Panc1 (cell line): ENCODE data around the gene KLHL4. TPM values are rescaled to one million over a fixed set of nuclear protein-coding genes. Genes with fewer than 3 reads are reported as not detected.

Source experiments
- ATAC-seq: fragments of 200-7000 bp; cut with Tn5 transposase; 2 replicates; pipeline ENCODE4 v1.9.1; 2020; ENCODE audit warnings: mild to moderate bottlenecking, moderate library complexity
- Bru-seq: library from RNA; stranded (reverse); fragments of 400-500 nt; gene quantifications from one replicate; lab custom pipeline; 2021; lab: Mats Ljungman, UMichigan
- BruChase-seq, 2 experiments: library from RNA; stranded (reverse); fragments of 400-500 nt; gene quantifications; one replicate each; lab custom pipeline; 2021; lab: Mats Ljungman, UMichigan
- BruUV-seq: library from RNA; stranded (reverse); fragments of 400-500 nt; replicated peaks from 2 replicates; lab custom pipeline; 2021; lab: Mats Ljungman, UMichigan
- CTCF ChIA-PET: fragments of 300-600 bp; sonication (Branson Sonifier 250); formaldehyde crosslinking; loops from one replicate; lab custom pipeline; 2022; ENCODE audit warnings: antibody characterized with exemption; lab: Charles Lee
- POLR2A ChIA-PET: fragments of 300-600 bp; sonication (Branson Sonifier 250); formaldehyde crosslinking; loops from one replicate; lab custom pipeline; 2022; ENCODE audit warnings: antibody characterized with exemption; lab: Charles Lee
- DNase-seq: peaks from one replicate; pipeline ENCODE4 v3.0.0-alpha.2; 2010; ENCODE audit warnings: low read depth, low spot score
- H3K27ac ChIP-seq: 2 replicates; pipeline ENCODE4 v1.5.1; 2011; ENCODE audit warnings: mild to moderate bottlenecking, low read length, inconsistent platforms
- H3K27me3 ChIP-seq: fragments of 200-500 bp; sonication (Bioruptor generic); 2 replicates; pipeline ENCODE4 v1.6.0; 2014; ENCODE audit warnings: low read length, inconsistent platforms; ENCODE audit not compliant: control insufficient read depth, insufficient read depth
- H3K36me3 ChIP-seq: fragments of 200-500 bp; sonication (Bioruptor generic); 2 replicates; pipeline ENCODE4 v1.5.1; 2014; ENCODE audit warnings: inconsistent platforms, mild to moderate bottlenecking, low read length, moderate library complexity; ENCODE audit not compliant: control insufficient read depth, insufficient read depth
- H3K4me1 ChIP-seq: 2 replicates; pipeline ENCODE4 v1.5.1; 2011; ENCODE audit warnings: inconsistent platforms, mild to moderate bottlenecking, low read length, moderate library complexity; ENCODE audit not compliant: control insufficient read depth, insufficient read depth
- H3K4me3 ChIP-seq, 2 experiments: 2 replicates each; pipeline ENCODE4 v1.5.1; 2011 to 2012; ENCODE audit warnings: low read depth in 2 of 2, low read length in 2 of 2, mild to moderate bottlenecking in 2 of 2, inconsistent platforms in 1 of 2, moderate library complexity in 1 of 2
- H3K9me3 ChIP-seq: fragments of 200-500 bp; sonication (Bioruptor generic); 2 replicates; pipeline ENCODE4 v1.5.1; 2014; ENCODE audit warnings: low read depth, mild to moderate bottlenecking, inconsistent platforms, low read length, moderate library complexity; ENCODE audit not compliant: control insufficient read depth, insufficient read depth
- POLR2AphosphoS5 ChIP-seq: IDR thresholded peaks from 2 replicates; pipeline ENCODE4 v1.6.1; 2012; ENCODE audit warnings: mild to moderate bottlenecking, low read depth, low read length, moderate library complexity
- SIN3A ChIP-seq: IDR thresholded peaks from 2 replicates; pipeline ENCODE4 v1.6.1; 2012; ENCODE audit warnings: low read depth, mild to moderate bottlenecking, low read length, moderate library complexity, borderline replicate concordance; ENCODE audit not compliant: insufficient read depth
- TCF7L2 ChIP-seq: IDR thresholded peaks from 2 replicates; pipeline ENCODE4 v1.6.1; 2011; ENCODE audit warnings: mild to moderate bottlenecking, low read depth, low read length, inconsistent platforms
- in situ Hi-C: cut with HindIII; loops from 2 replicates; pipeline ENCODE4 v1.10.0; 2016; ENCODE audit warnings: low sequenced_read_pairs, low pct_unique_long_range_greater_than_20kb
- intact Hi-C: fragments of 100-400 bp; cut with micrococcal nuclease; formaldehyde crosslinking; loops from one replicate; pipeline ENCODE4 v1.10.0; 2022; ENCODE audit not compliant: unreplicated experiment
- long read RNA-seq: library from polyadenylated mRNA; unstranded; transcript quantifications from one replicate; pipeline ENCODE4 v2.0.0, GENCODE V29; 2021; ENCODE audit not compliant: unreplicated experiment
- polyA plus RNA-seq: library from polyadenylated mRNA; unstranded; fragments of >200 nt; gene quantifications from one replicate; pipeline ENCODE4 v1.2.1, GENCODE V29; 2012; ENCODE audit warnings: missing spikeins; ENCODE audit not compliant: insufficient read length
- total RNA-seq: library from RNA; stranded (reverse); gene quantifications from one replicate; pipeline ENCODE4 v1.2.1, GENCODE V29; 2021; ENCODE audit not compliant: unreplicated experiment
- TF ChIP-seq, protein P1 (sequence below), 2 experiments: IDR thresholded peaks; 2 replicates each; pipeline ENCODE4 v1.6.1; 2011 to 2012; ENCODE audit warnings: low read depth in 2 of 2, control low read depth in 1 of 2, low read length in 1 of 2, mild to moderate bottlenecking in 1 of 2, moderate library complexity in 1 of 2; ENCODE audit not compliant: insufficient read depth in 1 of 2
- TF ChIP-seq, protein P2 (sequence below): fragments of 450-650 bp; IDR thresholded peaks from 2 replicates; pipeline ENCODE4 v1.5.1; 2017; ENCODE audit warnings: mild to moderate bottlenecking

Gene KLHL4, protein sequence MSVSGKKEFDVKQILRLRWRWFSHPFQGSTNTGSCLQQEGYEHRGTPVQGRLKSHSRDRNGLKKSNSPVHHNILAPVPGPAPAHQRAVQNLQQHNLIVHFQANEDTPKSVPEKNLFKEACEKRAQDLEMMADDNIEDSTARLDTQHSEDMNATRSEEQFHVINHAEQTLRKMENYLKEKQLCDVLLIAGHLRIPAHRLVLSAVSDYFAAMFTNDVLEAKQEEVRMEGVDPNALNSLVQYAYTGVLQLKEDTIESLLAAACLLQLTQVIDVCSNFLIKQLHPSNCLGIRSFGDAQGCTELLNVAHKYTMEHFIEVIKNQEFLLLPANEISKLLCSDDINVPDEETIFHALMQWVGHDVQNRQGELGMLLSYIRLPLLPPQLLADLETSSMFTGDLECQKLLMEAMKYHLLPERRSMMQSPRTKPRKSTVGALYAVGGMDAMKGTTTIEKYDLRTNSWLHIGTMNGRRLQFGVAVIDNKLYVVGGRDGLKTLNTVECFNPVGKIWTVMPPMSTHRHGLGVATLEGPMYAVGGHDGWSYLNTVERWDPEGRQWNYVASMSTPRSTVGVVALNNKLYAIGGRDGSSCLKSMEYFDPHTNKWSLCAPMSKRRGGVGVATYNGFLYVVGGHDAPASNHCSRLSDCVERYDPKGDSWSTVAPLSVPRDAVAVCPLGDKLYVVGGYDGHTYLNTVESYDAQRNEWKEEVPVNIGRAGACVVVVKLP
- 27.6 TPM for total RNA-seq
- polyA plus RNA-seq: 10.6 TPM
- Bru-seq, nascent RNA: percentile 75 among the genes with signal in this experiment
- percentile 57 among the genes with signal in this experiment for BruChase-seq, experiment 1, labeled RNA remaining after a 2-hour chase
- BruChase-seq, experiment 2, labeled RNA remaining after a 6-hour chase: percentile 66 among the genes with signal in this experiment
- long read RNA-seq, full-length matches to known transcripts: 88 of 99 reads
- long read RNA-seq, partial matches to known transcripts: 6 of 99 reads
- long read RNA-seq, other reads (novel, unspliced or antisense): 5 of 99 reads

DNA sequence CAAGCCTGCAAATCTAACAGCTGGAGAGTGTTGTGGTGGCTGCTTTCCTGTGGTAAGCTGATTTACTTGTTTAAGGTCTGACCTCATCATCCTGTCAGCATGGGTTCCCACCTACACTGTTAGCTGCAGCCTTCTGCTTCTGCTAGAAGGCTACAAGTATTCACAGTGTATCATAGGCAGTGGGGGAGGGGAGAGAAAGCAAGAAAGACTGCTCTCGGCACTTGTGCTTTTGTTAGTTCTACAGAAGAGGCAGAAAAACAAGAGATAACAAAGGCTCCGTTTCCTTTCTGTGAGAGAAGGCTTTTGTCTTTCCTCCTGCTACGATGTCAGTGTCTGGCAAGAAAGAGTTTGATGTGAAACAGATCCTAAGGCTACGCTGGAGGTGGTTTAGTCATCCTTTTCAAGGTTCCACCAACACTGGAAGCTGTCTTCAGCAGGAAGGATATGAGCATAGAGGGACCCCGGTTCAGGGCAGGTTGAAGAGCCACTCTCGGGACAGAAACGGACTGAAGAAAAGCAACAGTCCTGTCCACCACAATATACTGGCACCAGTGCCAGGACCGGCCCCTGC is at the start of gene KLHL4:
Gene KLHL4, plus strand, starts transcription at position 232 of the 571 bp plus-strand sequence. Its CDS starts 92 bp downstream, at position 324.
- ATAC-seq: peak; percentile 97
- intact Hi-C loops: loop anchor here (5.0 kb wide), 2 partner anchors 145 to 175 kb away; no protein-coding TSS in a partner anchor
- Histone ChIP-seq H3K4me3 (peak within 1 kb of the TSS; percentile 59 to 94), H3K27me3 (no peaks in the 10 kb centered on the region), H3K9me3 (no peaks in the 10 kb centered on the region), H3K27ac (peak within 1 kb of the TSS; percentile 91), H3K36me3 (no peaks in the 10 kb centered on the region), H3K4me1 (peaks cover 20% of the 10 kb centered on the region)
- BruUV-seq: TSS peak; percentile 86
- ChIA-PET CTCF (no interaction called here), POLR2A (no interaction called here)
- no peak for DNase-seq
- TF ChIP-seq SIN3A (0 out of 2 replicates have a peak, but pooled peaks have one; percentile 51), TCF7L2 (peak; percentile 64), POLR2AphosphoS5 (peak; percentile 56; the same call in 1 of the 2 replicates)
- TF ChIP-seq, protein P1, sequence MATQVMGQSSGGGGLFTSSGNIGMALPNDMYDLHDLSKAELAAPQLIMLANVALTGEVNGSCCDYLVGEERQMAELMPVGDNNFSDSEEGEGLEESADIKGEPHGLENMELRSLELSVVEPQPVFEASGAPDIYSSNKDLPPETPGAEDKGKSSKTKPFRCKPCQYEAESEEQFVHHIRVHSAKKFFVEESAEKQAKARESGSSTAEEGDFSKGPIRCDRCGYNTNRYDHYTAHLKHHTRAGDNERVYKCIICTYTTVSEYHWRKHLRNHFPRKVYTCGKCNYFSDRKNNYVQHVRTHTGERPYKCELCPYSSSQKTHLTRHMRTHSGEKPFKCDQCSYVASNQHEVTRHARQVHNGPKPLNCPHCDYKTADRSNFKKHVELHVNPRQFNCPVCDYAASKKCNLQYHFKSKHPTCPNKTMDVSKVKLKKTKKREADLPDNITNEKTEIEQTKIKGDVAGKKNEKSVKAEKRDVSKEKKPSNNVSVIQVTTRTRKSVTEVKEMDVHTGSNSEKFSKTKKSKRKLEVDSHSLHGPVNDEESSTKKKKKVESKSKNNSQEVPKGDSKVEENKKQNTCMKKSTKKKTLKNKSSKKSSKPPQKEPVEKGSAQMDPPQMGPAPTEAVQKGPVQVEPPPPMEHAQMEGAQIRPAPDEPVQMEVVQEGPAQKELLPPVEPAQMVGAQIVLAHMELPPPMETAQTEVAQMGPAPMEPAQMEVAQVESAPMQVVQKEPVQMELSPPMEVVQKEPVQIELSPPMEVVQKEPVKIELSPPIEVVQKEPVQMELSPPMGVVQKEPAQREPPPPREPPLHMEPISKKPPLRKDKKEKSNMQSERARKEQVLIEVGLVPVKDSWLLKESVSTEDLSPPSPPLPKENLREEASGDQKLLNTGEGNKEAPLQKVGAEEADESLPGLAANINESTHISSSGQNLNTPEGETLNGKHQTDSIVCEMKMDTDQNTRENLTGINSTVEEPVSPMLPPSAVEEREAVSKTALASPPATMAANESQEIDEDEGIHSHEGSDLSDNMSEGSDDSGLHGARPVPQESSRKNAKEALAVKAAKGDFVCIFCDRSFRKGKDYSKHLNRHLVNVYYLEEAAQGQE (IDR thresholded peaks at IDR 0.05; ENCODE audit: insufficient read depth in 1 of 2, low read depth in 2 of 2, low read length in 1 of 2): no peak
- in situ Hi-C loops: no loop called here

DNA sequence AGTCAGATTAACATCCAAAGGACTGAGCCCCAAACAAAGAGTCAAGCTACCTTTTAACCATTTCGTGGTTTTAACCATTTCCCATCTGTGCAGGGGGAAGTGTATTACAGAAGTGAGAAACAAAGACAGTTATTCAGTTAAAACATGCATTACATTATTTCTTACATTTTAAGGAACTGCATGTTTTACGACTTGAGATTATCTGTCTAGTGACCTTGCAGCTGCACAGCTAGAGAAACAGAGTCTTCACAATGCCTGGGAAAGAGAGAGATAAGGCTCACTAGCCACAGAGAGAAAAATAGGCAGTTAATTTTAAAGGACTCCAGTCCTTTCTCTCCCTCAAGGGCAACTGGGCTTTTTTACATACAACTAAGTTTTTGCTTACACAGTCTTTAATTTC is 48.7 kb upstream of the KLHL4 start:
- TF ChIP-seq, protein P2, sequence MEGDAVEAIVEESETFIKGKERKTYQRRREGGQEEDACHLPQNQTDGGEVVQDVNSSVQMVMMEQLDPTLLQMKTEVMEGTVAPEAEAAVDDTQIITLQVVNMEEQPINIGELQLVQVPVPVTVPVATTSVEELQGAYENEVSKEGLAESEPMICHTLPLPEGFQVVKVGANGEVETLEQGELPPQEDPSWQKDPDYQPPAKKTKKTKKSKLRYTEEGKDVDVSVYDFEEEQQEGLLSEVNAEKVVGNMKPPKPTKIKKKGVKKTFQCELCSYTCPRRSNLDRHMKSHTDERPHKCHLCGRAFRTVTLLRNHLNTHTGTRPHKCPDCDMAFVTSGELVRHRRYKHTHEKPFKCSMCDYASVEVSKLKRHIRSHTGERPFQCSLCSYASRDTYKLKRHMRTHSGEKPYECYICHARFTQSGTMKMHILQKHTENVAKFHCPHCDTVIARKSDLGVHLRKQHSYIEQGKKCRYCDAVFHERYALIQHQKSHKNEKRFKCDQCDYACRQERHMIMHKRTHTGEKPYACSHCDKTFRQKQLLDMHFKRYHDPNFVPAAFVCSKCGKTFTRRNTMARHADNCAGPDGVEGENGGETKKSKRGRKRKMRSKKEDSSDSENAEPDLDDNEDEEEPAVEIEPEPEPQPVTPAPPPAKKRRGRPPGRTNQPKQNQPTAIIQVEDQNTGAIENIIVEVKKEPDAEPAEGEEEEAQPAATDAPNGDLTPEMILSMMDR: no peak
- TF ChIP-seq, protein P1 (IDR thresholded peaks at IDR 0.05; ENCODE audit: insufficient read depth in 1 of 2, low read depth in 2 of 2, low read length in 1 of 2): no peak
- TF ChIP-seq TCF7L2 (no peak), POLR2AphosphoS5 (no peak), SIN3A (no peak)
- Histone ChIP-seq H3K27ac (no peak overlapping the region), H3K36me3 (no peaks in the 10 kb centered on the region), H3K27me3 (no peaks in the 10 kb centered on the region), H3K4me3 (no peak overlapping the region), H3K9me3 (no peaks in the 10 kb centered on the region), H3K4me1 (no peaks in the 10 kb centered on the region)
- ATAC-seq: no peak
- intact Hi-C loops (no loop called here), in situ Hi-C loops (no loop called here)
- ChIA-PET CTCF (no interaction called here), POLR2A (no interaction called here)
- no TSS peak for BruUV-seq
- DNase-seq: no peak
